GOT3 (cell line): ENCODE data around the gene CSTF3.
"Not testable (repeated sequence)": the region's sequence is repeated elsewhere in the genome, so short reads cannot be mapped to it uniquely, and the experiment has no call there.

Experiments
- DNase-seq: peaks from one replicate; lab custom pipeline; 2025; ENCODE audit warnings: mixed read lengths; lab: John Stamatoyannopoulos, UW

CSTF3 gene

DNA sequence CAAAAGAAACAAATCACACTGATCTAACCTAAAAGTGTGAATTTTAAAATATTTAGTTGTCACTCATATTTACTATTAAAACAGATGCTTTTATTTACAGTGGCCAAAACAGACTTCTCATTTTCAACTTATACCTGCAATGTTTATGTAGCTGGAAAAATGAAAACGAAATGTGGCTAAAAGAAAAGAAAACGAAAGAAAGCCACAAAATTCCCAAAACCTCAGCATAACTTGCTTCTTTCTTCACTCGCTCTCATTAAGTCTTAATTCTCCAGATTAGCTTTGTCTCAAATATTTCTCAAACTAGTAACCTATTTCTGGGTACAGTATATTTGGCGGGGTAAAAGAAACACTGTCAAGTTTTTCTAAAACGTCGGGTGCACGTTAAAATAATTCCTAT is 693 bp downstream of the CSTF3 start:
- DNase-seq = no peak

DNA sequence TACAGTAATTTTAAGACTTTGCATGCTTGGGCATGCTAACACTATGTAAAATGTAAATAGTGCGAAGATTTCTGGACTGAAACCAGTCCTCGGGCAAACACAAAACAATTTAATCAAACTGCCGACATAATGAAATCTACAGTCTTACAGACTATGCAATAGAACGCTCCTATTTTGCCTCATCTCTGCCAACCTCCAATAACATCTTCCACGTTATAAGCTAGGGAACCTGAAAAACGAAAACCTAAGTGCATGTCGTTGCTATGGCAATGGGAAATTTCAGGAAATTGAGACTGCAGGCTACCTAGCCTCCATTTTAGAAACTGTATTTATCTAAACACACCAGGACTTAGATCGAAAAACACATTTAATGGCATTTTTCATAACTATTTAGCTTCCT is 1.1 kb downstream of the CSTF3 start:
- no peak for DNase-seq

DNA sequence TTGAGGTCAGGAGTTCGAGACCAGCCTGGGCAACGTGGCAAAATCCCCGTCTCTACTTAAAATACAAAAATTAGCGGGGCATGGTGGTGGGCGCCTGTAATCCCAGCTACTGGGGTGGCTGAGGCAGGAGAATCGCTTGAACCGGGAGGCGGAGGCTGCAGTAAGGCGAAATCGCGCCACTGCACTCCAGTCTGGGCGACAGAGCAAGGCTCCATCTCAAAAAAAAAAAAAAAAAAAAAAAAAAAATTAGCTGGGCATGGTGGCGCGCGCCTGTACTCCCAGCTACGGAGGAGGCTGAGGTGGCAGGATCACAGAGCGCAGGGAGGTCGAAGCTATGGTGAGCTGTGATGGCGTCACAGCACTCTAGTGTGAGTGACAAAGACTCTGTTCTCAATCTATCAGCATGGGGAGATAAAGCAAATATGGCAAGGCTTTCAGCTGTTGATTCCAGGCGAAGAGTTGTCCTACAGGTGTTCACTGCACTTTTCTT is 1.9 kb downstream of the CSTF3 start:
- not testable (repeated sequence) for DNase-seq

DNA sequence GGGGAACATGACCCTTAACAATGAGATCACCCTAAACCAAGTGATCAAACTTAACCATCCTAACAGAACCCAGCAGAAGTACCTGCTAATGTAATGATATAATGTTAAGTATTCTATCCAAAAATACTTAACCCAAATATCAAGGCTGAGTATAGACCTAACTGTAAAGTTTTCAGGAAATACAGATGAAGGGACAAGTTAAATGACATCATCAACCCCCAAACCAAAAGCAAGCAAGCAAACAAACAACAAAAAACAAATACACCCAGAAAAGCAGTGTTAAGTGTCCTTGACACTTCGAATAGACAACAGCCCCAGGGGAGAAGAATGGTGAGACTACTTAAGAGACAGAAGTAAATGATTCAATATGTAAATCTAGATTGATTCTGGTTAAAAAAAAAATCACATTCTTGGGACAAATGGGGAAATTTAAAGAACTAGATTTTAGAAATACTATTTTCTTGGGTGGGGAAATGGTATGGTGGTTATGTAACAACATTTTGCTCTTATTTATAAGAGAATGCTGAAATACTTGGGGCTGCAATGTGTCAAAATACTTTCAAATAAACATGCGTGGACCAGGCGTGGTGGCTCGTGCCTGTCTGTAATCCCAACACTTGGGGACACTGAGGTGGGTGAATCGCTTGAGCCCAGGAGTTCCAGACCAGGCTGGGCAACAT is 2.5 kb downstream of the CSTF3 start:
- DNase-seq = no peak

DNA sequence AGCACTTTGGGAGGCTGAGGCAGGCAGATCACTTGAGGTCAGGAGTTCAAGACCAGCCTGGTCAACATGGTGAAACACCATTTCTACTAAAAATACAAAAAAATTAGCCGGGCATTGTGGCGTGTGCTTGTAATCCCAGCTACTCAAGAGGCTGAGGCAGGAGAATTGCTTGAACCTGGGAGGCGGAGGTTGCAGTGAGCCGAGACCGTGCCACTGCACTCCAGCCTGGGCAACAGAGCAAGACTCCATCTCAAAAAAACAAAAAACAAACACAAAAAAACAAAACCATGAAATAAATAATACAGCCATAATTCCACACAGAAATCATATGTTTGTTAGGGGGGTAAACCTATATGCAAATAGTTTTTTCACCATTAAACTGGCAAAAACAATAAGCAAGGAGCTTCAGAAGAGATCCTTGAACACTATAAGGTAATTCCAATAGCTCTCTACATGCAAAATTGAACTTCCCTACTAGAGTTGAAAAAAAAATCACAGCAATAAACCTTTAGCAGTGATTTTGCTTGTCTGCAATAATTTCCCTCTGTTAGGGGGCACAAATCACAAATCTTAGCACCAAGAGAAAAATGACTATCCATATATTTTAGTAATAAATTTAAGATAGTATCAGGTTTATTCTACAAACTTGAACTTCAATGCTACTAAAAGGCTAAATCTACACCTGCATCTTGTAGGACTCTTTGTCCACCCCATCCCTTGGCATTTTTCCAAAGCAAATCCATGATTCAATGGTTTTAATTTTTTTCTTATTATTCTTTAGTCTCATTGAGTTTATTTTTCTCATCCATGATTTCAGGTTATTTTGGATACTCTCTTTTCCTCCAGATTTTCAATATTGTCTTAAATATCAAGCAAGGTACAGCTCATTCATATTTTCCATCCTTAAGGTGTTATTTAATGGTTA is 3.9 kb downstream of the CSTF3 start:
- no peak for DNase-seq

DNA sequence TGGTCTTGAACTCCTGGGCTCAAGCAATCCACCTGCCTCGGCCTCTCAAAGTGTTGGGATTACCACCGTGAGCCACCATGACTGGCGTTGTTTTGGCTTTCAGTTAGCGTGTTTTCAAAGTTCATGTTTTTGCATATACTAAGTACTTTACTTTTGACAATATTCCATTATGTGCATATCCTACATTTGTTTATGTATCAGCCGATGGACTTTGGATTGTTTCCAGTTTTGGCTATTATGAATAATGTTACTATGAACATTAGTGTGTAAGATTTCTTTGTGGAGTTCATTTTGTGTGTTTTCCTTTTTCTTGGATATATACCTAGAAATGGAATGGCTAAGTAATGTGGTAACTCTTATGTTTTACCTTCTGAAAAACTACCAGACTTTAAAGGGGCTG is 9.9 kb downstream of the CSTF3 start:
- DNase-seq = no peak

DNA sequence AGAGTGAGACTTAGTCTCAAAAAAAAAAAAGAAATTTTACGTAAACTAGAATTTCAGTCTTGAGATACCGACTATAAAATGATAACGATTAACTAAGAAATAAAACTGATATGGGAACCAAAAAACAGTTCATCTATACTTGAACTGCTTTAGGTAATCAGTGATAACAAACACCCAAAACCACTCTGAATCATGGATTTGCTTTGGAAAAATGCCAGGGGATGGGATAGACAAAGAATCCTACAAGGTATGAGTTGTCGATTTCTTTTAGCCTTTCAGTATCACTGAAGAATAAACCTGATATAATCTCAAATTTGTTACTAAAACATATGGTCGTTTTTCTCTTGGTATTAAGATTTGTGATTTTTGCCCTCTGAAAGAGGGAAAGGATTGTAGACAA is 13.7 kb downstream of the CSTF3 start:
- DNase-seq = no peak

DNA sequence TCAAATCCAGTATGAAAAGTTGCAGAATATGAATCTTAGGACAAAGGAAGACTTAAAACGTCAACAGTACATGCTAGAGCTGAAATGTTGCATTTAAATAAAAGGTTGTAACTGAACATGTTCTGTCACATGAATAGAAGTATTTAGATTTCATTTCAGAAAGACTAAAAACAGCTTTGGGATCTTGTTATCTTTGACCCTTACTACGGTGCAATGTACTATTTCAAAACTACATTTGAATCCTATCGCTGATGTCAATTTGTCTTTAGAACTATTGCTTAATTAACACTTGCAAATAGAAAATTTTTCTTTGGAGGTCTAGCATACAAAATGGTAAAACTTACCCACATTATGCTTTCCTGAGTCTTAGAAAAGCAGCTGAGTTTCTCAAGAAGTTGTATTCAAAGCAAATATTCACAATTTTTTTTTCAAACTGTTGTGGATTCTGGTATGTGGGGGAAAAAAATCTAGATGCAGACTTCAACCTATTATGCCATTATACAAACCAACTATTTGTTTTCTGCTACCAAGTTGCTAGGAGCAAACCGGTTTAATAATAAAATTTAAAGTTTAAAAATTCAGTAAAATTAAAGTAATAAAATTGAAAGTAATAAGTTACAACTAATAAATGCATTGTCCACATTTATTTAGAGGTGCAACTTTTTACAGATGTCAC is 25.4 kb downstream of the CSTF3 start:
- DNase-seq = no peak

DNA sequence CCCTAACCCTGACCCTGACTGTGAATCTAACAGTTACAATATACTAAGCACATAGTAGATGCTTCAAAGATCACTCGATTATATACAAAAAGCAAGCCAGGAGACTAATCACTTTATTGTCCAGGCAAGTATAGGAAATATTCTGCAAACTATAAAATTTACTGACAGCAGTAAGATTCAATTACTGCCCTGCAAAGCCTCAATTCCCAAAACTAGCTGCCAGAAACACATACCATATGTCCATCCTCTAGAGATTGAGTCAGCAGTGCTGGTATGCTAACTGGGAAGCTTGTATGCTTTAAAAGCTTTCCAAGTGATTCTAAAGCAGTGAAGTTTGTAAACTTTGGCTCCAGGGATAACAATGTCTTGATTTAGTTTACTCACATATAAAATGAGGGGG is 26.1 kb downstream of the CSTF3 start:
- no peak for DNase-seq

DNA sequence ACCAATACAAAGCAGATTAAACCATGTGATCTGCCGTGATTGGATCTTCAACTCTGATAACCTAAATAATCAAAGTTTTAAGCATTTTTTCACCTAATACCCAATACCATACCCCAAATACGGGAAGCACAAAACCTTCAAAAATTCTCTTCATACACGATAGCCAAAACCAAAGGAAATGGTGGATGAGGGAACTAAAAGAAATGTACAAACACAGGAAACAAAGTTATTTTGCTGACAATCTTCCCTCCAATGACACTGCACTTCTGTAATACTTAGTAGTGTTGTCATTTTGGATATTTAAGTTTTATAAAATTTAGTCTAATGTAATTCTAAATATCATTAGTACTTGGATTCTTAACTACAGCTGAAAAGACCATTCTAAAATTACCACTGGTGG is 27.0 kb downstream of the CSTF3 start:
- no peak for DNase-seq

DNA sequence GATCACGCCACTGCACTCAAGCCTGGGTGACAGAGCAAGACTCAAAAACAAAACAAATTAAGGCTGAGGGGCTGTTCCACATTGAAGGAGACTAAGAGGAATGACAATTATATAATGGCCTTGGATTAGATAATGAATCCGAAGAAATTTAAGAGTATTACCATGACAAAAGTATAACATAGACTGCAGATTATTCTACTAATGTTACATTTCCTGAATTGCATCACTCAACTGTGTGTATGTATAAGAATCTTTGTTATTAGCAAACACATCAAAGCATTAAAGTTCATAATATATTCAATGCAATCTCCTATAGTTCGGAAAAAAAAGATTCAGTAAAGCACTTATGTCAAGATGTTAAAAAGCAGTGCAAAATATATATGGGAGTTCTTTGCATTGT is 27.5 kb downstream of the CSTF3 start:
- DNase-seq = no peak

DNA sequence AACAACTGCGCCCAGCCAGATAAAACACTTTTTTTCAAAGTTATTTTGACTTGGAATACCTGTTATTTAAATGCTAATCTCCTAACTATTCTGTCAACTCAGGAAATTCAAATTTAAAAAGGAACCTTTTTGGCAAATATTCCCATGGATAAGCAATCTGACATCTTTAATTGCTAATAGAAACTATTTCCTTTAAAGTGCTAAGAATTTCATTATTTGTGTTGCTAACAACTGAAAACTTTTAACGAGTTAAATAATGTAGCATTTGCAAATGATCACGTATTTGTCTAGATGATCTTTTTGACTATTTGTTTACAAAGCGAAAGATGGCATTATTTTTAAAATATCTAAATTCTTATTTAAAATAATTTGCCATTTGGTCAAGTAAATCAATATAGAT is 28.8 kb downstream of the CSTF3 start:
- DNase-seq = no peak

DNA sequence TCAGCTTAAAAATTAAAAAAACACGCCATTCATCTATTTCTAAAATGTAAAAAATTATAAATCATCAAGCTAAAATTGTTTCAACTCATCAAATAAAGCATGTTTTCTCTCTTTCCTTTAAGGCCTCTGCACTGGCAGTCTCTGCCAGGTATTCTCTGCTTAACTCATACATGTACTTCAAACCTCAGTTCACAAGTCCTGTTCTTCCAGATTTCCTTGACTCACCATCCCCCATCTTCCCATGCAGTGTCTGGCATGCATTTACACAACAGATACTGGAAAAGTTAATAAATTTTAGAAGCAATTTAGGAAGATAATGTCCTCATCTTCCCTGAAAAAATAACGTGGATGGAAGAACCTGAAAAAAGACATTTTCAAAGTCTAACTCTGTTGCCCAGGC is 32.5 kb downstream of the CSTF3 start:
- no peak for DNase-seq

DNA sequence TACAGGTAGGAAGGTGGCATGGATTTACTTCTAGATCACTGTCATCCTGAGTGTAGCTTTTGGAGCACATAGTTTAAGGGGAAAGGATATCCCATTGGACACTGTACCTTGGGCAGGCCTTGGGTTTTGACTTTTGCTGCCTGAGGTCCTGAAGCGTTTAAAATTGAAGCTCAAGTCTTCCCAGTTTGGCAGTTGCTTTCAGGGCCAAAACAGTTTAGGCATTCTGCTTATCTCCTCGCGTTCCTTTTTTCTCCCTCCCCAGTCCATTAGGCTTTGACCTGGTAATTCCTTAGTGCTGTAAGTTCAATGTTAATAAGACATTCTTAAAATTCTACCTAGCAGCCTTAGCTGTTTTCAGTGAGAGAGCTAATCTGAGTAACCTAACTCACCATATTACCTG is 35.7 kb downstream of the CSTF3 start:
- no peak for DNase-seq

DNA sequence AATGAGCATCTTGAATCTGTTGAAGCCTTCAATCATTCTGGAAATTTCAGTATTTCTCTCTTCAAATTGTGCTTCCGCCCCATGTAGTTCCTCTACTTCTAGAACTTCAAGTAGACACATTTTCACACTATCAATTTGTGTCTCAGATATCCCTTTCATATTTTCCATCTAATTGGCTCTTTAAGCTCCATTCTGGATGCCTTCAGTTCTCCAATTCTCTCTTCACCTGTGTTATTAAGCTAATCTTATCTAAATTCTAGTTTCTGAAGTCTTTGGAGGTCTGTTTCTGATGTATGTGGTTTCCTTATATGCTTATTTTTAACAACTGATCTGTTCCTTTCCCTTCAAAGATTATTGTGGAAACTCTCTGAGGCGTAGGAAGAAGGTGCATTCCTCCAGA is 36.3 kb downstream of the CSTF3 start:
- no peak for DNase-seq

DNA sequence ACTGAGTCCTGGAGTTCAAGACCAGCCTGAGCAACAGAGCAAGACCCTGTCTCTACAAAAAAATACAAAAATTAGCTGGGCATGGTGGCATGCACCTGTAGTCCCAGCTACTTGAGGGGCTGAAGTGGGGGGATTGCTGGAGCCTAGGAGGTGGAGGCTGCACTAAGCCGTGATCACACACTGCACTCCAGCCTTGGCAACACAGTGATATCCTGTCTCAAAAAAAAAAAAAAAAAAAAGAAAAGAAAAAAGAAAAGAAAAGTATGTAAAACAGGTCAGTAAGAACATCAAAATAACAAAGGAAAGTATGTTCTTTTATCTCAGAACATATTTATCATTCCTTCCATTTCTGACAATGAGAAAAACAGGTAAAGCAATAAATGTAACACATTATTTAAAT is 38.6 kb downstream of the CSTF3 start:
- not testable (repeated sequence) for DNase-seq

DNA sequence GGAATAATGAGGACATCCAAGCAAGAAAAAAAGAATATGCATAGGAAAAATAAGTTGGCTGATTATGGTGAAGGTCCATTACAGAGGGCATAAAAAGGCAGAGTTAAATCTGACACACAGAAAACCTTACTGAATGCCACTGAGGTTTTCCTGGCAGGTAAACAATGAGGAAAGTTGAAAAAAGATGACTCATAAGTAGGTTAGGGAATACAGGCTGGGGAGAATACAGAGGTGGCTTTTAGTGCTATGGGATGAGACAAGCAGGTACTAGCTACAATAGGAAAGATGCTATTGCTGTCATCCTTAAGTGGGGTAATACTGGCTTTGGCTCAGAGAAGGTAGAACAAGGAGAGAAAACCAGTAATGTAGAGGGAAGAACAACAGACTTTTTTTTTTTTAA is 44.7 kb downstream of the CSTF3 start:
- no peak for DNase-seq

DNA sequence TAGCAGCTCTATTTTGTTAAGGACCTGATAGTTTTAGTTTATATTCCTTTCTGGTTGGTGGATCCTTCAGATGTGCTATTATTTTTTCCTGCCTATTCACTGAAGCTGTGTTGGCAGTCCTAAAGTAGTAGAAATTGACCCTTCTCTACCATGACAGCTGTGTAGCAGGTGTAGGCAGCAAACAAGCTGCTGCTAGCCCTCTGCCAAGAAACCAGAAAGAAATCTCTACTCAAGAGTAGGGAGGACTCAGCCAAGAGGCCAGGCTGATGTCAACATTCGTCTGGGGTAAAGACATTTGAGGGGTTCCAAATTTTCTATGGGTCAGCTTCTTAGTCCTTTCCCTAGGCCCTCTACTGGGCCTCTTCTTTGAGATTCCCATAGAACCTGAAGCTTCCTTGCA is 51.2 kb downstream of the CSTF3 start:
- DNase-seq = no peak

DNA sequence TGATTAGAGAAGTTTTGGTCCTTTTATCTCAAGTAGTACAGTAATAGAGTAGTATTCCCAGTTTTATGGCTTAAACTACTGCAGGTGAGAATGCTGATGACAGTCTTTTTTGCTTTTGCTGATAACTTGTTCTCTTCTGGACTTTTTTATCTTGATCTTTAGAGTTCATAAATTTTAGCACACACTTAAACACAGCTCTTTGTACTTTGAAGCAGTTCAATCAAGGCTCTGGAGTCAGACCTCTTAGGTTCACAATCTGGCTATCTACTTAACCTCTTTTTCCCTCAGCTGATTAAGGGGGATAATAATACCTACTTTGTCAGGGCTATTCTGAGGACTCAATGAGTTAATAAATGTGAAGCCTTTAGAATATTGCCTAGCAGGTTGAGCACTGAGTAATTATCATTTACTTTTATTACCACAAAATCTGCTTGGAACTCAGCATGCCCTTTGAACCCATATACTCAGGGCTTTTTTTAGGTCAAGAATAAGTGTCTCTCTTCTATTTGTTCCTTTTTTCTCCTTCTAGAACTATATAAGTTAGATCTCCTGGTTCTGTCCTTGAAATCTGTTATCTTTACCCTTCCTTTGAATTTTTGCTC is 51.9 kb downstream of the CSTF3 start:
- DNase-seq = no peak

DNA sequence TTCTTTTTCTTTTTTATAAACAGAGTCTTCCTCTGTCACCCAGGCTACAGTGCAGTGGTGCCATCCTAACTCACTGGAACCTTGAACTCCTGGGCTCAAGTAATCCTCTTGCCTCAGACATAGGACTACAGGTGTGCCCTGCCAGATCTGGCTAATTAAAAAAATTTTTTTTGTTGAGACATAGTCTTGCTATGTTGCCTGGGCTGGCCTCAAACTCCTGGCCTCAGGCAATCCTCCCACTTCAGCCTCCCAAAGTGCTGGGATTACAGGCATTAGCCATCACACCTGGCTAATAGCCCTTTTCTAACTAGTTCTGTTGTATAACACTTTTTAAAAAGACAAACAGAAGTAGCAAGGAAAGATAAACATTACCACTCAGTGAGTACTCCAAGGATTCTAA is 57.4 kb downstream of the CSTF3 start:
- no peak for DNase-seq

DNA sequence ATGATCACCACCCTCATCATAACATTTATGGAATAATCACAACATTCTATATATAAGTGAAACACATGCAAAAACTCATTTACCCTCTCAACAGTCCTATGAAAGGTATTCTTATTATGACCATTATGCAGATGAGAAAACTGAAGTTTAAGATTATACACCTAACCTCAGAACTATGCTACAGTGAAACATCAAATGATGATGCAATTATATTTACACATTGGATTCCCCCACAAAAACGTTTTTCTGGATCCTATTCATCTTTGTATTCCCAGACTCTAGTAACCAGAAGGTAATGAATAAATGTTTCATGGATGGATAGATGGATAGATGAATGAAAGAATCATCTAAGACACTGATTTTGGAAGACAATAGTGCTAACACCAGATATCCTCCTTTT is 67.1 kb downstream of the CSTF3 start:
- DNase-seq = no peak

DNA sequence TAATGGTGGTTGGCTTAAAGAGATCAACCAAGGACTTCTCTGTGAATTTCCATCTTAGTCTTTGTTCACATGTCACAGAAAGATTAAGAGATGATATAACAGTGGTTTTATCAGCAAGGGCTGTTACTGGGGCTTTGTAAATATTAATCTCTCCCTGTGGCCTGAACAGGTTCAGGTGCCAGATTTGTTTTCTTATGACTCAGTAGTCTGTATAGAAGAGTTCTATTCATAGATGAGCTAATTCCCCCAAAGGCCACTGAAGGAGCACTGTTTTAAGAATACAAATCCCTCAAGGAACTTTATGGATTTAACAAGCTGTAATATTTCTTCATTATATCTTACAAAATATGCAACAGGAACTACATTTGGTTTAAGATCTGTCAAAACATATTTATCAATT is 71.5 kb downstream of the CSTF3 start:
- DNase-seq = no peak
